Gastroesophageal sphincter (tissue), 4 donors: ENCODE measurements around the gene DNAJC7. TPM values are rescaled to one million over a fixed set of nuclear protein-coding genes. Genes with fewer than 3 reads are reported as not detected.
A peak's percentile ranks its signal among the peaks of the same experiment; 100 is the strongest.

Experiments used
- ATAC-seq: fragments of 150-250 bp; one replicate; pipeline ENCODE4 v1.9.1; 2016; ENCODE audit warnings: mild to moderate bottlenecking, moderate library complexity
- H3K27ac ChIP-seq, 4 donors: fragments of 200-600 bp; sonication (generic) in 3 of 4; 1 replicate in 3 of 4; 2 replicates in 1 of 4; pipeline ENCODE4 v1.5.1; 2016 to 2019
- H3K27me3 ChIP-seq: fragments of 200-600 bp; sonication (generic); one replicate; pipeline ENCODE4 v1.5.1; 2019
- H3K36me3 ChIP-seq, 2 donors: fragments of 200-600 bp; sonication (generic); one replicate each; pipeline ENCODE4 v1.5.1; 2019; ENCODE audit warnings: control low read depth in 1 of 2
- H3K4me1 ChIP-seq, 3 donors: fragments of 200-600 bp; sonication (generic); 1 replicate in 2 of 3; 2 replicates in 1 of 3; pipeline ENCODE4 v1.5.1; 2016 to 2019; ENCODE audit warnings: control low read depth in 2 of 3
- H3K4me3 ChIP-seq, 2 donors: fragments of 200-600 bp; sonication (generic); one replicate each; pipeline ENCODE4 v1.5.1; 2019; ENCODE audit warnings: mild to moderate bottlenecking in 1 of 2, moderate library complexity in 1 of 2
- H3K9me3 ChIP-seq, 3 donors: fragments of 200-600 bp; sonication (generic); one replicate each; pipeline ENCODE4 v1.5.1; 2017 to 2019; ENCODE audit warnings: control low read depth in 2 of 3
- EP300 ChIP-seq: sonication (generic); formaldehyde crosslinking; IDR thresholded peaks from one replicate; pipeline ENCODE4 v1.6.1; 2017; ENCODE audit warnings: antibody characterized with exemption, mild to moderate bottlenecking
- POLR2A ChIP-seq, 2 donors: fragments of 450-650 bp; IDR thresholded peaks; one replicate each; pipeline ENCODE4 v1.6.1; 2017; ENCODE audit warnings: antibody characterized with exemption in 2 of 2, mild to moderate bottlenecking in 2 of 2, moderate library complexity in 1 of 2
- POLR2AphosphoS5 ChIP-seq: sonication (generic); formaldehyde crosslinking; IDR thresholded peaks from one replicate; pipeline ENCODE4 v1.6.1; 2017; ENCODE audit warnings: antibody characterized with exemption
- WGBS, 2 donors: methylation state at CpG; one replicate each; pipeline ENCODE4 v1.1.5; 2018; ENCODE audit warnings: low coverage in 1 of 2; 5-methylcytosine and 5-hydroxymethylcytosine counted together
- total RNA-seq, 4 donors: library from RNA; depleted of rRNA; stranded (reverse); fragments of >200 nt; gene quantifications; one replicate each; pipeline ENCODE4 v1.1.0, GENCODE V29; 2016
- TF ChIP-seq, protein P1 (sequence below), 4 experiments: fragments of 200-600 bp in 2 of 4; fragments of 450-650 bp in 2 of 4; sonication (generic) in 1 of 4; IDR thresholded peaks; one replicate each; pipeline ENCODE4 v1.5.1; 2017 to 2019; ENCODE audit warnings: antibody characterized with exemption in 4 of 4, mild to moderate bottlenecking in 2 of 4, moderate library complexity in 2 of 4

DNAJC7 gene, protein sequence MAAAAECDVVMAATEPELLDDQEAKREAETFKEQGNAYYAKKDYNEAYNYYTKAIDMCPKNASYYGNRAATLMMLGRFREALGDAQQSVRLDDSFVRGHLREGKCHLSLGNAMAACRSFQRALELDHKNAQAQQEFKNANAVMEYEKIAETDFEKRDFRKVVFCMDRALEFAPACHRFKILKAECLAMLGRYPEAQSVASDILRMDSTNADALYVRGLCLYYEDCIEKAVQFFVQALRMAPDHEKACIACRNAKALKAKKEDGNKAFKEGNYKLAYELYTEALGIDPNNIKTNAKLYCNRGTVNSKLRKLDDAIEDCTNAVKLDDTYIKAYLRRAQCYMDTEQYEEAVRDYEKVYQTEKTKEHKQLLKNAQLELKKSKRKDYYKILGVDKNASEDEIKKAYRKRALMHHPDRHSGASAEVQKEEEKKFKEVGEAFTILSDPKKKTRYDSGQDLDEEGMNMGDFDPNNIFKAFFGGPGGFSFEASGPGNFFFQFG
- 10 to 100 TPM; 41.9 to 59.6 (median 54.4) TPM for total RNA-seq

DNA sequence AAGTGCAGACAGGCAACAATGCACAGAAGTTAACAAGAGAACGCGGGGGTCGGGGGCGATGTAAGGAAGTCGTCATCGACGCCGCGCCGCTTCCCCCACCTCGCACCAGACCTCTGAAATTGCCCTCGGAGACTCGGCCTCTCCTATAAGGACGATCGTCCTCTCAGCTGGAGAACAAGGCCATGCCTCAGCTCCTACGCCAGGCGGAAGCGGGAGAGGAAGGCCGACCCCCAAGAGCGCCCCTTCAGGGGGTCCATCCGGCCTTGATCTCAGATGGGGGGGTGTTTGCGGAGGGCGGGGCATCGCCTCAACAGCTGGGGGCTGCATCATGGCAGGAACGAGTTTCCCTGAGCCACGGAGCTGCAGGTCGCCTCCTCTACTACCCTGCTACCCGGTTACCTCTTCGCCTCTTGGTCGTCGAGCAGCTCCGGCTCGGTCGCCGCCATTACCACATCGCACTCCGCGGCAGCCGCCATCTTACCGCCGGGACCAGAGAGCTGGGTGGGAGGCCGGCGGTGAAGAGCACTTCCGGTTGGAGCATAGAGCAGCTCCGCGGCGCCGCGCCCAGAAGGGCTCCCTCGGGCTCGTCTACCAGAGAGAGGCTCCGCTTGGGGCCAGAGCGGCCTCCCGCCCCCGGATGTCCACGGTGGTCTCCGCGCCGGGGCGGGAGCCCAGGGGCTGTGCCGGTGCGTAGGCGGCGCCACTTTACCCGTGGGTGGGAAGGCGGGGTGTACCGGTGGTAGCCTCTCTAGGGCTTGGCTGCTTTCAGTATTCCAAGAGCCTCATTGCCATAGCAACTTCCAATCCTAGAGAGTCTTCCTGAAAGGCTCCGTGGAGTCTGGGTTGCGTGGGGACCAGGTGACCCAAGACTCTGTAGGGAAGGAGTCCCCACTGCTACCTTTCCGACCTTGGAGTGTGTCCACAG lies at the start of gene DNAJC7:
TSS of gene DNAJC7 (minus strand) at position 499 of the 925 bp plus-strand sequence. CDS start at position 476, 23 bp downstream.
- Histone ChIP-seq H3K4me3 (peak within 1 kb of the TSS; percentile 83 to 87), H3K9me3 (no peaks in the 10 kb centered on the region), H3K27ac (peak within 1 kb of the TSS; percentile 81 to 95 (median 90)), H3K36me3 (peaks cover 0 to 7% of the 10 kb centered on the region in 2 donors), H3K4me1 (peaks cover 0 to 75% (median 43%) of the 10 kb centered on the region in 3 donors), H3K27me3 (no peaks in the 10 kb centered on the region)
- ATAC-seq, result peak; percentile 94
- TF ChIP-seq, protein P1, sequence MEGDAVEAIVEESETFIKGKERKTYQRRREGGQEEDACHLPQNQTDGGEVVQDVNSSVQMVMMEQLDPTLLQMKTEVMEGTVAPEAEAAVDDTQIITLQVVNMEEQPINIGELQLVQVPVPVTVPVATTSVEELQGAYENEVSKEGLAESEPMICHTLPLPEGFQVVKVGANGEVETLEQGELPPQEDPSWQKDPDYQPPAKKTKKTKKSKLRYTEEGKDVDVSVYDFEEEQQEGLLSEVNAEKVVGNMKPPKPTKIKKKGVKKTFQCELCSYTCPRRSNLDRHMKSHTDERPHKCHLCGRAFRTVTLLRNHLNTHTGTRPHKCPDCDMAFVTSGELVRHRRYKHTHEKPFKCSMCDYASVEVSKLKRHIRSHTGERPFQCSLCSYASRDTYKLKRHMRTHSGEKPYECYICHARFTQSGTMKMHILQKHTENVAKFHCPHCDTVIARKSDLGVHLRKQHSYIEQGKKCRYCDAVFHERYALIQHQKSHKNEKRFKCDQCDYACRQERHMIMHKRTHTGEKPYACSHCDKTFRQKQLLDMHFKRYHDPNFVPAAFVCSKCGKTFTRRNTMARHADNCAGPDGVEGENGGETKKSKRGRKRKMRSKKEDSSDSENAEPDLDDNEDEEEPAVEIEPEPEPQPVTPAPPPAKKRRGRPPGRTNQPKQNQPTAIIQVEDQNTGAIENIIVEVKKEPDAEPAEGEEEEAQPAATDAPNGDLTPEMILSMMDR (IDR thresholded peaks at IDR 0.05), result peak in 1 of 4 experiments; percentile 54
- TF ChIP-seq POLR2AphosphoS5 (peak; percentile 44), EP300 (no peak), POLR2A (IDR thresholded peaks at IDR 0.05) (peak; percentile 47 to 50)
- 0% methylated on average over 19 of the region's 70 CpGs; no CpG with 5 or more reads in 1 of the 2 donors for WGBS, 2 donors

DNA sequence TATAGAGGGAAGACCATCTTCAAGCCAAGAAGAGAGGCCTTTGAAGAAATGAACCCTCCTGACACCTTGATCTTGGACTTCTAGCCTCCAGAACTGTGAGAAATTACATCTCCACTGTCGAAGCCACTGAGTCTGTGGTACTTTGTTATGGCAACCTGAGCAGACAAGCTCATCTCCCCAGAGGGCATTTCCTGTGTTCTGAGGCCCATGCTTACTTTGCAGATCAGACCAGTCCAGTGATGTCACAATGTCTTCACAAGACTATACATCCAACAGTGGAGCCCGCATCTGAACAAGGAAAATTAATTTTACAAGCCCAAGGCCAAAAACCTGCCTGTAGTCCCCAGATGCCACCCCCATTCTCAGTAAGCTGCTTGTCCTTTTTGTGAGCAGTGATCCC lies 48.0 kb upstream of the DNAJC7 start:
- 58 to 69% methylated on average over 2 of the region's 2 CpGs for WGBS, 2 donors
- H3K36me3 ChIP-seq, result no peaks in the 10 kb centered on the region
- no peak overlapping the region for H3K27ac ChIP-seq
- peaks cover 36% of the 10 kb centered on the region for H3K27me3 ChIP-seq
- no peaks in the 10 kb centered on the region for H3K4me1 ChIP-seq
- TF ChIP-seq, protein P1 (IDR thresholded peaks at IDR 0.05), result no peak
- no peak overlapping the region for H3K4me3 ChIP-seq
- no peaks in the 10 kb centered on the region for H3K9me3 ChIP-seq
- ATAC-seq, result no peak

DNA sequence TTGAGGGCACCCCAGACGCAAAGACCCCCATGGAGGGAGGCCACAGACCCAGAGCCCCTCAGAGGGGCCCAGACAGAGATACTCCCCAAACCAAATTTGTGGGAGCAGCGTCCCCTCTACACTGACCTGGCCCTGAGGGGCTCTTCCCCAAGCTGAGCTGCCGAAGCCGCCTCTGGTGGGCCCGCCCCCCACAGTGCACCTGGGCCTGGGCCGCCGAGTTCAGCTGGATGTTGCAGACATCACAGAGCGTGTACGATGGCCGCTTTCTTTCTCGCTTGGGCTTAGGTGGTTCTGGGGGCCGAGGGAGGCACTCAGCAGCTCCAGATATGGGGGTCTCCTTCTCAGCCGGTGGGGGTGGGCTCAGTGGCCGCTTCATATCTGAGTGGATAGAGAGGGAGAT lies 45.4 kb upstream of the DNAJC7 start:
- no peaks in the 10 kb centered on the region for H3K4me1 ChIP-seq
- WGBS, 2 donors, result 76% methylated on average over 5 of the region's 14 CpGs; no CpG with 5 or more reads in 1 of the 2 donors
- peaks cover 33% of the 10 kb centered on the region for H3K27me3 ChIP-seq
- no peaks in the 10 kb centered on the region for H3K36me3 ChIP-seq
- H3K9me3 ChIP-seq, result no peaks in the 10 kb centered on the region
- TF ChIP-seq EP300, result no peak
- no peak for TF ChIP-seq POLR2AphosphoS5
- TF ChIP-seq POLR2A (IDR thresholded peaks at IDR 0.05), result no peak
- TF ChIP-seq, protein P1 (IDR thresholded peaks at IDR 0.05), result no peak
- H3K27ac ChIP-seq, result no peak overlapping the region
- H3K4me3 ChIP-seq, result no peak overlapping the region
- no peak for ATAC-seq

DNA sequence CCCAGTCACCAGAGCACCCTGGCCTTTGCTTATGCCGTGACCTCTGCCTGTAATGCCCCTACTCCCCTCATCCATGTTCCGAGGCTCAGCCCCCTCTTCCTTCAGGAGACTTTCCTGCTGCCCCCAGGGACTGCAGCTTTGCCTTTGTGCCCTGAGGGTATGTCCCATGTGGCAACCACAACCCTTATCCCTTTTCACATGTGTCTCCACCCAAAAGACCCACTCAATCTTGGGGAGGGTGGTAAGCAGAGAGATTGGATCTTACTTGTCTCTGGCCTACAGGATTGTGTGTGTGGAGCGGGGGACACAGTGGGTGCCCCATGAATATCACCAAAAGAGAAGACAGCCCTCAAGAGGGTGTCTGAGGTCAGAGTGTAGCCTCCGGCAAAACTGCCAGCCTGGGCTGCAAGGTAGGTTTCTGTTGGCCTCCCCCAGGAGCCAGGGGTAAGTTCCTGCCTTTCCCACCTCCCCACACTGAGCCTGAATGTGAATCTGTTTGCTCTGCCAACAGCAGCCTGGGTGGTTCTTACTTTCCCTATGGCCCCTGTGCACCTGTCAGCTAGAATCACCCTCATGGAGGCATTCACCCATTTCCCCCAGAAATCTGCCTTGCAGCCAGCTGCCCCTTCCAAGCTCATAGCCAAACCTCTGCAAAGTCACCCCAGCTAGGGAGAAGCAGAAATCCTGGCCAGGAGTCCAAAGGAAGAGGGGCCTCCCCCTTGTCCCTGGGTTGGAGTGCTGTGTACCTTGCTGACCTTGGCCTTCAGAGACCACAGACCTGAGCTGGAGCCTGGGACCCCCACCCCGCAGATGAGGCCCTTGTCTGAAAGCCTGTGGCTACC lies 44.6 kb upstream of the DNAJC7 start:
- H3K27ac ChIP-seq, result no peak overlapping the region
- no peaks in the 10 kb centered on the region for H3K36me3 ChIP-seq
- 72% methylated on average over 3 of the region's 5 CpGs; no CpG with 5 or more reads in 1 of the 2 donors for WGBS, 2 donors
- no peak for ATAC-seq
- no peaks in the 10 kb centered on the region for H3K4me1 ChIP-seq
- no peaks in the 10 kb centered on the region for H3K9me3 ChIP-seq
- H3K4me3 ChIP-seq, result no peak overlapping the region
- TF ChIP-seq POLR2AphosphoS5 (no peak), EP300 (no peak), POLR2A (IDR thresholded peaks at IDR 0.05) (no peak)
- TF ChIP-seq, protein P1 (IDR thresholded peaks at IDR 0.05), result no peak
- H3K27me3 ChIP-seq, result peaks cover 26% of the 10 kb centered on the region
